Bronchial epithelial cell (primary cell): ENCODE measurements around the gene NTRK3. TPM values are rescaled to one million over a fixed set of nuclear protein-coding genes. Genes with fewer than 3 reads are reported as not detected.

Source experiments
- DNase-seq: peaks from one replicate; pipeline ENCODE4 v3.0.0-alpha.2; 2010; ENCODE audit warnings: low read depth
- FAIRE-seq: peaks from 2 replicates; lab custom pipeline; 2011; peaks lifted over from hg19 to GRCh38; lab: Jason Lieb, UNC
- H3K27me3 ChIP-seq: 2 replicates; pipeline ENCODE4 v1.5.1; 2011; ENCODE audit warnings: low read length; ENCODE audit not compliant: control insufficient read depth, insufficient read depth
- H3K36me3 ChIP-seq: 2 replicates; pipeline ENCODE4 v1.5.1; 2011; ENCODE audit warnings: low read length; ENCODE audit not compliant: control insufficient read depth, insufficient read depth
- H3K4me3 ChIP-seq: 2 replicates; pipeline ENCODE4 v1.5.1; 2011; ENCODE audit warnings: mild to moderate bottlenecking, low read depth, low read length, control low read depth
- total RNA-seq: library from RNA; depleted of rRNA; stranded (reverse); fragments of >200 nt; gene quantifications from 2 replicates; pipeline ENCODE4 v1.2.1, GENCODE V29; 2014
- TF ChIP-seq, protein P1 (sequence below): IDR thresholded peaks from 2 replicates; pipeline ENCODE4 v1.5.1; 2011; ENCODE audit warnings: mild to moderate bottlenecking, moderate library complexity, low read length, control low read depth, inconsistent platforms; ENCODE audit not compliant: insufficient read depth, severe bottlenecking

Gene NTRK3
- total RNA-seq, 1 donor from 2014 or later, result not detected

DNA sequence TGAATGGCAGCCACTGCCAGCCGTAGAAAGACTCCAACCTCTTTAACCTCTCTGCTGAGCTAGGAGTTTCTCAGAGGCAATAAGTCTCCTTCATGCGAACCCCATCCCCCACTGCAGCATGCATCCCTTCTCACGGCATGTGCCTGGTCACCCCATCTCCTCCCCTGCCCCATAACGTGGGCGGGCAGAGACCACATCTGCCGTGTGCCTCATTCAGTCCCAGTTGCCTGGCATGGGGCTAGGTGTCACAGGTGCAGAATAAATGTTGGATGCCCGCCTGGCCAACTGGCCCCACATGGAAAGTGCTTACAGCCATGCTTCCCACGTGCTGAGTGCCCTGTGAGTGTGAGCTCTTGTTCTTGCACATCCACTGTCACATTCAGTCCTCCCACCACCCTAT lies 43.5 kb upstream of the NTRK3 start:
- H3K36me3 ChIP-seq, result no peaks in the 10 kb centered on the region
- H3K4me3 ChIP-seq, result no peak overlapping the region
- TF ChIP-seq, protein P1, sequence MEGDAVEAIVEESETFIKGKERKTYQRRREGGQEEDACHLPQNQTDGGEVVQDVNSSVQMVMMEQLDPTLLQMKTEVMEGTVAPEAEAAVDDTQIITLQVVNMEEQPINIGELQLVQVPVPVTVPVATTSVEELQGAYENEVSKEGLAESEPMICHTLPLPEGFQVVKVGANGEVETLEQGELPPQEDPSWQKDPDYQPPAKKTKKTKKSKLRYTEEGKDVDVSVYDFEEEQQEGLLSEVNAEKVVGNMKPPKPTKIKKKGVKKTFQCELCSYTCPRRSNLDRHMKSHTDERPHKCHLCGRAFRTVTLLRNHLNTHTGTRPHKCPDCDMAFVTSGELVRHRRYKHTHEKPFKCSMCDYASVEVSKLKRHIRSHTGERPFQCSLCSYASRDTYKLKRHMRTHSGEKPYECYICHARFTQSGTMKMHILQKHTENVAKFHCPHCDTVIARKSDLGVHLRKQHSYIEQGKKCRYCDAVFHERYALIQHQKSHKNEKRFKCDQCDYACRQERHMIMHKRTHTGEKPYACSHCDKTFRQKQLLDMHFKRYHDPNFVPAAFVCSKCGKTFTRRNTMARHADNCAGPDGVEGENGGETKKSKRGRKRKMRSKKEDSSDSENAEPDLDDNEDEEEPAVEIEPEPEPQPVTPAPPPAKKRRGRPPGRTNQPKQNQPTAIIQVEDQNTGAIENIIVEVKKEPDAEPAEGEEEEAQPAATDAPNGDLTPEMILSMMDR, result no peak
- DNase-seq, result no peak
- no peak for FAIRE-seq
- H3K27me3 ChIP-seq, result no peaks in the 10 kb centered on the region

DNA sequence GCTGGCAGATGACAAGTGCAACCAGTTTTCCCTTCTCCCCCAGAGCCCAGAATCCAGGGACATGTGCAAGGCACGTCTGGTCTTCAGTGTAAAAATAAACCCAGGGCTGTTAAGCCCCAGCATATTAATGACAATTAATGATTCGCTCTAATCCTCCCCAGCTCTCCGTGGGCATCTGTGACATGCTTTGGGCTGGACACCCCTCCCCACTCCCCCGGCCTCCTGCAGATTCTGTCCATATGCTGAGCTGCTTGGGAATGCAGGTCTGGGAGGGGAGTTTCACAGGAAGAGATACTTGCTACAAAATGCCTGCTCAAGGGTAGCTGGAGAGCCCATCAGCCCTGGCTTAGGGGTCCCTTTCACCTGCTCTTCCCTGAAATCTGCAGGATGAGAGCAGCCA lies 43.0 kb upstream of the NTRK3 start:
- H3K36me3 ChIP-seq, result no peaks in the 10 kb centered on the region
- H3K4me3 ChIP-seq, result no peak overlapping the region
- TF ChIP-seq, protein P1, result no peak
- no peaks in the 10 kb centered on the region for H3K27me3 ChIP-seq
- DNase-seq (no peak), FAIRE-seq (no peak)

DNA sequence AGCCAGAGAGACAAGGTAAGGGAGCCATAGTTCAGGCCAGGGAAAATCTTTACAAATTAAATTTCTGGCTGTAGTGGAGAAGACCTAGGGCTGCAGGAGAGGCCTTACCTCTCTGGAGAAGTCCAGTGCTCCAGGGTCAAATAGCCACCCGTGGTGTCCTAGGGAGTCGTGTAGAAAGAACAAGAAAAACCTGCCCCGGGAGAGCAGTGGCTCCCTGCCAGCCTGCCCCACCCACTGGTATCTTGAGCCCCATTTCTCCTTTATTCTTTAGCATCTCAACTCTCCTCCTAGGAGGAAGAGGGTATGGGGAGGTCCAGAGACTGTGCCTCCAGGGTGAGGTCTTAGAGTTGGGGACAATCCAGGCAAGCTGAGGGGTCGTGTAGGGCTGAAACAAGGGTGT lies 32.1 kb upstream of the NTRK3 start:
- no peak for DNase-seq
- TF ChIP-seq, protein P1, result no peak
- Histone ChIP-seq H3K4me3 (no peak overlapping the region), H3K27me3 (no peaks in the 10 kb centered on the region), H3K36me3 (no peaks in the 10 kb centered on the region)
- FAIRE-seq, result no peak

DNA sequence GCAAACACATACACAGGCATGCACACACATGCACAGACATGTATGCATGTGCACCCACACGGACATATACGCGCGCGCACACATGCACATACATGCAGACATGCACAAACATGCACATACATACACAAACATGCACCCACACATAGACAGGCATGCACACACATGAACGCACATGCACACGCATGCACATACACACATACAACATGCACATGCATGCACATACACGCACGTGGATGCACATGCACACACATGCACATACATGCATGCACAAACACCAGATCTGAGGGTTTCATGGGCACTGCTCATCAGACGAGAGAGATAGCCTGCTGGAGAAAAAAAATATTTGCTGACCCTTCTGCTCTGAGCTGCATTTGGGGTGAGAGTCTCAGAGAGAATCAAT lies 31.7 kb upstream of the NTRK3 start:
- peak; percentile 77 for FAIRE-seq
- Histone ChIP-seq H3K4me3 (no peak overlapping the region), H3K27me3 (no peaks in the 10 kb centered on the region), H3K36me3 (no peaks in the 10 kb centered on the region)
- TF ChIP-seq, protein P1, result no peak
- no peak for DNase-seq

DNA sequence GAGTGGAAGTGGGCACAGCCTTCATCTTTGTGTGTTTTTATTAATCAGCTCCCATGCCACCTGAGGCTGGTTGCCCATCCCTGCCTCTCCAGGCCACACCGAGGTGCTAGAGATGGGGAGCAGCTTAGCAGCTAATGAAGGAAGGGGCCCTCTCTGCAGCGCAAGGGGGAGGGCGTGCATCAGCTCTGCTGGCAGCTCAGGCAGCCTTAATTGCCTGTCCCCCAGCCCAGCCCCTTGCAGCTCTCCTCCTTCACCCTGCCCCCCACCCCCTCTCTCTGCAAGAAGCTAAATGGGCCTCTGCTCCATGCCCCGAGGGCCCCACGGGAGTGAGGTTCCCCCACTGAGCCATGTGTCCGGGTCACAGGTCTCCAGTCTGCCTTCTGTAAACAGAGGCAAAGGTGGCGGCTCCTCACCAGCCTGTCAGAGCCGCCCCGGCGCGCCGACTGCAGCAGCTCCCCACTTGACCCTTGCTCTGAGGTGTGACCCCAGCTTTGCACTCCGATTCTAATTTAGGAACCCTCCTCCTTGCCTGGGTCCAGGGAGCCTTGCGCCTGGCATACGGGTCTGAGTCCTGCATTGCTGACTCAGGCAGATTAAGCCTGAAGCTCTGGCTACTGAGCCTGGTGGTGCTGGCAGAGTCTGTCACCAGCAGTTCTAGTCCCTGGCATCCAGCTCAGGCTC lies 27.9 kb upstream of the NTRK3 start:
- Histone ChIP-seq H3K27me3 (no peaks in the 10 kb centered on the region), H3K4me3 (no peak overlapping the region), H3K36me3 (no peaks in the 10 kb centered on the region)
- TF ChIP-seq, protein P1, result no peak
- DNase-seq (no peak), FAIRE-seq (no peak)

DNA sequence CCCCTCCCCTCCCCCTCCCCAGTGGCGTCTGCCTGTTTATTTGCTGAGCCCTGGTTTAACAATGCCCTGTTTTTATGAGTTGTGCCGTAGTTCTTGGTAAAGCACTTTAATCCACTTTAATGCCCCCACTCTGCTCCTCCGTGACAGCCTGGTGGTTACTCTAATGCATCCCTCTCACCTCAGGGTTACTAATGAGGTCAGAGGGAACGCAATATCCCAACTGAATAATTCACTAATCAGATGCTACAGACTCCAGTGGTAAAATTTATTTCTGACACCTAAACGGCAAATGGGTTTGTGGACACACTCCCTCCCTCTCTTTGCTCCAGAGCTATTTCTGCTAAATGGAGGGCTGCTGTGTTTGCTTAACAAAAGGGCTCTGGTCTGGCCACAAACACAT lies 26.1 kb upstream of the NTRK3 start:
- no peak for FAIRE-seq
- DNase-seq, result no peak
- H3K27me3 ChIP-seq, result no peaks in the 10 kb centered on the region
- no peak overlapping the region for H3K4me3 ChIP-seq
- TF ChIP-seq, protein P1, result no peak
- no peaks in the 10 kb centered on the region for H3K36me3 ChIP-seq
